ENCODE measurements around the gene TEDC1. TPM values are rescaled to one million over a fixed set of nuclear protein-coding genes. Genes with fewer than 3 reads are reported as not detected.

TEDC1 gene
- total RNA-seq, 4 donors from 2014 or later: 0.51 to 11.0 (median 9.4) TPM; not detected in 1

- Histone ChIP-seq H3K27me3 (no peaks in the 10 kb centered on the region), H3K4me1 (no peaks in the 10 kb centered on the region), H3K9me3 (no peaks in the 10 kb centered on the region), H3K4me3 (no peak overlapping the region), H3K27ac (no peak overlapping the region), H3K36me3 (no peaks in the 10 kb centered on the region)
- TF ChIP-seq POLR2A (IDR thresholded peaks at IDR 0.05) (no peak), CTCF (IDR thresholded peaks at IDR 0.05) (no peak)
- no peak for DNase-seq
- intact Hi-C loops (cut with DNase I; ENCODE audit: low total_unique reads): no loop called here
These were observed 14.1 kb downstream of the TEDC1 start for GRCh38 chr14:105505101-105505500.

GRCh38 chr14:105507247-105507646 lies 16.2 kb downstream of the TEDC1 start:
- no peak for DNase-seq
- Histone ChIP-seq H3K27me3 (peaks cover 0 to 3% of the 10 kb centered on the region in 2 donors), H3K9me3 (no peaks in the 10 kb centered on the region), H3K4me3 (no peak overlapping the region), H3K27ac (no peak overlapping the region), H3K36me3 (no peaks in the 10 kb centered on the region), H3K4me1 (no peaks in the 10 kb centered on the region)
- intact Hi-C loops (cut with DNase I; ENCODE audit: low total_unique reads): no loop called here
- TF ChIP-seq POLR2A (IDR thresholded peaks at IDR 0.05) (no peak), CTCF (IDR thresholded peaks at IDR 0.05) (no peak)

GRCh38 chr14:105508069-105508468 lies 17.0 kb downstream of the TEDC1 start:
- Histone ChIP-seq H3K27ac (no peak overlapping the region), H3K4me3 (no peak overlapping the region), H3K4me1 (no peaks in the 10 kb centered on the region), H3K36me3 (no peaks in the 10 kb centered on the region), H3K27me3 (peaks cover 0 to 6% of the 10 kb centered on the region in 2 donors), H3K9me3 (no peaks in the 10 kb centered on the region)
- TF ChIP-seq CTCF (IDR thresholded peaks at IDR 0.05) (no peak), POLR2A (IDR thresholded peaks at IDR 0.05) (no peak)
- DNase-seq: no peak
- intact Hi-C loops (cut with DNase I; ENCODE audit: low total_unique reads): no loop called here

- H3K9me3 ChIP-seq: no peaks in the 10 kb centered on the region
- DNase-seq: no peak
- H3K36me3 ChIP-seq: no peaks in the 10 kb centered on the region
- H3K4me1 ChIP-seq: no peaks in the 10 kb centered on the region
- TF ChIP-seq CTCF (IDR thresholded peaks at IDR 0.05): no peak
- TF ChIP-seq POLR2A (IDR thresholded peaks at IDR 0.05): no peak
- no peak overlapping the region for H3K4me3 ChIP-seq
- intact Hi-C loops (cut with DNase I; ENCODE audit: low total_unique reads): no loop called here
- H3K27me3 ChIP-seq: peaks cover 0 to 6% of the 10 kb centered on the region in 2 donors
- no peak overlapping the region for H3K27ac ChIP-seq
These were observed 17.6 kb downstream of the TEDC1 start for GRCh38 chr14:105508601-105509000.

- Histone ChIP-seq H3K4me3 (no peak overlapping the region), H3K36me3 (no peaks in the 10 kb centered on the region), H3K4me1 (no peaks in the 10 kb centered on the region), H3K27me3 (peaks cover 0 to 5% of the 10 kb centered on the region in 2 donors), H3K9me3 (no peaks in the 10 kb centered on the region), H3K27ac (no peak overlapping the region)
- TF ChIP-seq POLR2A (IDR thresholded peaks at IDR 0.05) (no peak), CTCF (IDR thresholded peaks at IDR 0.05) (no peak)
- no peak for DNase-seq
- intact Hi-C loops (cut with DNase I; ENCODE audit: low total_unique reads): no loop called here
These were observed 26.1 kb downstream of the TEDC1 start for GRCh38 chr14:105517096-105517495.
